K562 (cell line): ENCODE measurements around the gene SHLD2. TPM values are rescaled to one million over a fixed set of nuclear protein-coding genes. Genes with fewer than 3 reads are reported as not detected.
A peak's percentile ranks its signal among the peaks of the same experiment; 100 is the strongest.

Experiments
- CBX1 ChIP-seq: sonication (generic); IDR thresholded peaks from 2 replicates; pipeline ENCODE4 v1.6.1; 2016; ENCODE audit warnings: antibody characterized with exemption, low read depth, mild to moderate bottlenecking
- CC2D1A ChIP-seq: fragments of 450-650 bp; IDR thresholded peaks from 2 replicates; pipeline ENCODE4 v1.6.1; 2017; ENCODE audit warnings: mild to moderate bottlenecking
- CCAR2 ChIP-seq: fragments of 200-400 bp; formaldehyde crosslinking; IDR thresholded peaks from 2 replicates; pipeline ENCODE4 v1.6.1; 2017; ENCODE audit warnings: mild to moderate bottlenecking, low read depth, low read length
- CHD7 ChIP-seq: fragments of 200-600 bp; sonication (generic); IDR thresholded peaks from one replicate; pipeline ENCODE4 v1.6.1; 2012; ENCODE audit warnings: mild to moderate bottlenecking, low read depth, low read length, inconsistent platforms
- CREB3L1 ChIP-seq: fragments of 450-650 bp; IDR thresholded peaks from 2 replicates; pipeline ENCODE4 v1.6.1; 2014; ENCODE audit warnings: low read depth, mild to moderate bottlenecking, moderate library complexity, borderline replicate concordance
- CXXC5 ChIP-seq: fragments of 250-450 bp; sonication (Bioruptor Pico); IDR thresholded peaks from 2 replicates; pipeline ENCODE4 v1.8.0; 2022; ENCODE audit warnings: inconsistent platforms, mild to moderate bottlenecking, moderate library complexity
- EGR1 ChIP-seq: fragments of 450-650 bp; conservative IDR thresholded peaks from 2 replicates; pipeline ENCODE4 v1.6.1; 2017; ENCODE audit warnings: mild to moderate bottlenecking
- HDAC2 ChIP-seq: fragments of 450-650 bp; IDR thresholded peaks from 2 replicates; pipeline ENCODE4 v1.6.1; 2016; ENCODE audit warnings: mild to moderate bottlenecking
- POLR2A ChIP-seq: fragments of 450-650 bp; conservative IDR thresholded peaks from 2 replicates; pipeline ENCODE4 v1.6.1; 2016
- RBM14 ChIP-seq: fragments of 200-400 bp; formaldehyde crosslinking; IDR thresholded peaks from 2 replicates; pipeline ENCODE4 v1.6.1; 2018; ENCODE audit warnings: low read depth, mild to moderate bottlenecking, low read length, moderate library complexity, borderline replicate concordance; ENCODE audit not compliant: insufficient read depth
- RBM25 ChIP-seq: fragments of 200-400 bp; formaldehyde crosslinking; IDR thresholded peaks from 2 replicates; pipeline ENCODE4 v1.6.1; 2018; ENCODE audit warnings: low read length, low read depth, moderate library complexity; ENCODE audit not compliant: severe bottlenecking
- RCOR1 ChIP-seq, 2 experiments: IDR thresholded peaks; 2 replicates each; pipeline ENCODE4 v1.6.1; 2012; ENCODE audit warnings: low read depth in 2 of 2, low read length in 2 of 2, borderline replicate concordance in 1 of 2, improper control_type of control experiment in 1 of 2
- SAFB ChIP-seq: fragments of 200-400 bp; formaldehyde crosslinking; IDR thresholded peaks from 2 replicates; pipeline ENCODE4 v1.6.1; 2017; ENCODE audit warnings: low read depth, low read length, borderline replicate concordance
- ZNF551 ChIP-seq: fragments of 250-450 bp; sonication (Bioruptor Pico); IDR thresholded peaks from 2 replicates; pipeline ENCODE4 v1.5.0; 2021; ENCODE audit warnings: mild to moderate bottlenecking, moderate library complexity
- polyA plus RNA-seq, 8 experiments: library from polyadenylated mRNA; depleted of rRNA in 4 of 8; stranded (reverse) in 5 of 8; unstranded in 3 of 8; fragments of >200 nt; fragmentation: Nextera tagmentation in 2 of 8; fragmentation: Illumina TruSeq in 1 of 8; extraction: Ambion mirVana in 2 of 8; extraction: Trizol in 1 of 8; gene quantifications; 2 replicates each; pipeline versions ENCODE4 v1.2.1 to v1.2.3, GENCODE V29; 2011 to 2014; ENCODE audit warnings: inconsistent platforms in 1 of 8, missing spikeins in 1 of 8
- total RNA-seq, 7 experiments: library from RNA; depleted of rRNA in 6 of 7; stranded (reverse); fragments of >200 nt in 6 of 7; fragmentation: Illumina TruSeq in 2 of 7; extraction: Trizol in 2 of 7; gene quantifications; 2 replicates each; pipeline versions ENCODE4 v1.2.1 to v1.2.3, GENCODE V29; 2011 to 2021; ENCODE audit warnings: low replicate concordance in 1 of 7

The SHLD2 gene
- total and polyA plus RNA-seq, 9 of the 15 experiments (the other 6 are each of a cell fraction or from before 2014, with no cell fraction given): 21.6 to 51.2 (median 39.4) TPM

- TF ChIP-seq CHD7: no peak
- TF ChIP-seq RCOR1 (IDR thresholded peaks at IDR 0.05; ENCODE audit: borderline replicate concordance in 1 of 2, low read depth in 2 of 2, low read length in 2 of 2): no peak
- no peak for TF ChIP-seq CBX1
- TF ChIP-seq ZNF551 (CRISPR knock-in tag): no peak
- TF ChIP-seq HDAC2: peak; percentile 43; the same call in 1 of the 2 replicates
- TF ChIP-seq RBM14: no peak
- TF ChIP-seq RBM25: peak; percentile 7
- peak; percentile 82 for TF ChIP-seq EGR1
- peak; percentile 89 for TF ChIP-seq CREB3L1
- TF ChIP-seq POLR2A: peak; percentile 73
- no peak for TF ChIP-seq CCAR2
- peak; percentile 88; the same call in 1 of the 2 replicates for TF ChIP-seq SAFB
- TF ChIP-seq CC2D1A: 0 out of 2 replicates have a peak, but pooled peaks have one; percentile 16
- TF ChIP-seq CXXC5 (CRISPR knock-in tag): peak; percentile 61
These were observed 385 bp downstream of the SHLD2 start (continued) for GRCh38 chr10:87095236-87095945.
